C4-2B (cell line): ENCODE data around the gene TAF1.

Experiments used
- CTCF ChIP-seq: fragments of 450-650 bp; conservative IDR thresholded peaks from 2 replicates; pipeline ENCODE4 v1.5.1; 2017; ENCODE audit warnings: mild to moderate bottlenecking
- ZFX ChIP-seq: fragments of 450-650 bp; IDR thresholded peaks from 2 replicates; pipeline ENCODE4 v1.6.1; 2017

GRCh38 chrX:71364221-71364620, 1.9 kb upstream of the TAF1 start:
- TF ChIP-seq CTCF (no peak), ZFX (no peak)
